DND-41 (cell line): ENCODE results near the gene ADGRF5.

Experiments used
- CTCF ChIP-seq: IDR thresholded peaks from 2 replicates; pipeline ENCODE4 v1.5.1; 2012; ENCODE audit warnings: borderline replicate concordance, low read length, moderate library complexity, mild to moderate bottlenecking; ENCODE audit not compliant: poor library complexity, severe bottlenecking; ENCODE audit errors: extremely low read depth
- EZH2 ChIP-seq: IDR thresholded peaks from 3 replicates; pipeline ENCODE4 v1.6.1; 2012; ENCODE audit warnings: borderline replicate concordance, low read depth, mild to moderate bottlenecking, moderate library complexity, low read length, inconsistent platforms; ENCODE audit not compliant: severe bottlenecking

DNA sequence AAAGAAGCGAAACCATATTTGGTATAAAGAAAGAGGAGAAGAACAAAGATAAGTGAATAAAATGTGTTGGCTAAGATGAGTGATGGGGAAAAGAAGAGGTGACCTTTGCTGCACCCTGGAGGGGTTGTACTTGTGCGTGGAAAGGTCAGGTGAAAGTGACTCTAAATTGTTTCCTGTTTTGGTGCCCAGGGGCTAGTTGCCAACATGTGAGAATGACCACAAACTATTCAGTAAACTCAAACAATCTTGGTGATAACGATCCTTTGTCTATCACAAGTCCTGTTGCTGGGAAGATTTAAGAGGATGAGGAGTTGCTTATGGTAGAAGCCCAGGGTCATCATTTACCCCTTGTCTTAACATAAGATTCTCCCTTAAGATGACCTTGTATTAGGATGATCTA, 57.9 kb downstream of the ADGRF5 start:
- TF ChIP-seq CTCF (no peak), EZH2 (no peak)
